IMR-90 (cell line): ENCODE measurements around the gene NOSTRIN. TPM values are rescaled to one million over a fixed set of nuclear protein-coding genes. Genes with fewer than 3 reads are reported as not detected.
A peak's percentile ranks its signal among the peaks of the same experiment; 100 is the strongest.

Source experiments
- ATAC-seq: fragments of 200-7000 bp; cut with Tn5 transposase; 2 replicates; pipeline ENCODE4 v1.9.1; 2020; ENCODE audit warnings: low read depth, mild to moderate bottlenecking, moderate library complexity
- BruUV-seq: library from RNA; stranded (reverse); fragments of 400-500 nt; replicated peaks from 2 replicates; lab custom pipeline; 2021; lab: Mats Ljungman, UMichigan
- CTCF ChIA-PET: fragments of 300-600 bp; formaldehyde crosslinking; extraction: SDS; loops from one replicate; lab custom pipeline; 2021; ENCODE audit warnings: antibody characterized with exemption; lab: Yijun Ruan, JAX
- POLR2A ChIA-PET: fragments of 300-600 bp; sonication (Branson Sonifier 250); formaldehyde crosslinking; loops from one replicate; lab custom pipeline; 2022; ENCODE audit warnings: antibody characterized with exemption; ENCODE audit not compliant: unreplicated experiment; lab: Charles Lee
- DNase-seq: peaks from one replicate; pipeline ENCODE4 v3.0.0; 2013
- H2AFZ ChIP-seq: replicated peaks from 2 replicates; pipeline ENCODE3; 2013; ENCODE audit warnings: low read length, mild to moderate bottlenecking; ENCODE audit not compliant: poor library complexity
- H2AK5ac ChIP-seq: 2 replicates; pipeline ENCODE4 v1.6.1; 2013; ENCODE audit warnings: low read depth, low read length, inconsistent platforms
- H2AK9ac ChIP-seq: replicated peaks from 2 replicates; pipeline ENCODE3; 2013; ENCODE audit warnings: mild to moderate bottlenecking, low read depth, low read length, moderate library complexity; ENCODE audit not compliant: poor library complexity
- H2BK120ac ChIP-seq: 2 replicates; pipeline ENCODE4 v1.6.1; 2013; ENCODE audit warnings: low read depth, low read length, inconsistent platforms
- H2BK15ac ChIP-seq: 3 replicates; pipeline ENCODE4 v1.6.1; 2013; ENCODE audit warnings: low read depth, low read length, inconsistent platforms
- H2BK20ac ChIP-seq: 2 replicates; pipeline ENCODE4 v1.6.1; 2013; ENCODE audit warnings: low read depth, mild to moderate bottlenecking, inconsistent platforms, low read length, moderate library complexity
- H2BK5ac ChIP-seq: 2 replicates; pipeline ENCODE4 v1.6.1; 2013; ENCODE audit warnings: mild to moderate bottlenecking, low read depth, low read length, inconsistent platforms; ENCODE audit not compliant: poor library complexity, severe bottlenecking
- H3K14ac ChIP-seq: replicated peaks from 2 replicates; pipeline ENCODE4 v1.6.1; 2013; ENCODE audit warnings: low read depth, low read length, inconsistent platforms
- H3K18ac ChIP-seq: 2 replicates; pipeline ENCODE4 v1.6.1; 2013; ENCODE audit warnings: low read depth, low read length, control low read depth
- H3K23ac ChIP-seq: 2 replicates; pipeline ENCODE4 v1.6.1; 2013; ENCODE audit warnings: low read depth, low read length, inconsistent platforms
- H3K27ac ChIP-seq: 2 replicates; pipeline ENCODE4 v1.5.1; 2013; ENCODE audit warnings: mild to moderate bottlenecking, control low read depth, low read length; ENCODE audit not compliant: insufficient read depth
- H3K27me3 ChIP-seq: 2 replicates; pipeline ENCODE4 v1.6.1; 2013; ENCODE audit warnings: low read length; ENCODE audit not compliant: control insufficient read depth, insufficient read depth
- H3K36me3 ChIP-seq: 2 replicates; pipeline ENCODE4 v1.6.1; 2013; ENCODE audit warnings: low read length, mixed read lengths; ENCODE audit not compliant: control insufficient read depth, insufficient read depth
- H3K4ac ChIP-seq: 2 replicates; pipeline ENCODE4 v1.6.1; 2013; ENCODE audit warnings: low read depth, low read length, inconsistent platforms
- H3K4me1 ChIP-seq: 2 replicates; pipeline ENCODE4 v1.6.1; 2013; ENCODE audit warnings: low read length, mixed read lengths; ENCODE audit not compliant: control insufficient read depth, insufficient read depth
- H3K4me2 ChIP-seq: 2 replicates; pipeline ENCODE4 v1.6.1; 2013; ENCODE audit warnings: low read depth, mild to moderate bottlenecking, control low read depth, low read length, moderate library complexity
- H3K4me3 ChIP-seq: 2 replicates; pipeline ENCODE4 v1.5.1; 2013; ENCODE audit warnings: low read depth, mild to moderate bottlenecking, control low read depth, low read length, moderate library complexity; ENCODE audit not compliant: insufficient read depth
- H3K56ac ChIP-seq: 2 replicates; pipeline ENCODE4 v1.6.1; 2013; ENCODE audit warnings: low read length, inconsistent platforms; ENCODE audit not compliant: insufficient read depth; ENCODE audit errors: extremely low read depth
- H3K79me1 ChIP-seq, 2 experiments: 2 replicates each; pipeline ENCODE4 v1.6.1; 2013; ENCODE audit warnings: low read length in 2 of 2, inconsistent platforms in 1 of 2, low read depth in 1 of 2
- H3K9ac ChIP-seq: 2 replicates; pipeline ENCODE4 v1.6.1; 2013; ENCODE audit warnings: low read depth, low read length, control low read depth
- H3K9me1 ChIP-seq: 2 replicates; pipeline ENCODE4 v1.6.1; 2013; ENCODE audit warnings: low read length, inconsistent platforms; ENCODE audit not compliant: insufficient read depth
- H3K9me3 ChIP-seq: 2 replicates; pipeline ENCODE4 v1.6.1; 2013; ENCODE audit warnings: low read length; ENCODE audit not compliant: control insufficient read depth, insufficient read depth
- H4K20me1 ChIP-seq: 2 replicates; pipeline ENCODE4 v1.6.1; 2013; ENCODE audit warnings: low read length, inconsistent platforms; ENCODE audit not compliant: insufficient read depth
- H4K5ac ChIP-seq: 2 replicates; pipeline ENCODE4 v1.6.1; 2013; ENCODE audit warnings: mild to moderate bottlenecking, low read depth, low read length, control low read depth
- H4K8ac ChIP-seq, 2 experiments: 2 replicates each; pipeline ENCODE4 v1.6.1; 2013; ENCODE audit warnings: low read depth in 2 of 2, low read length in 2 of 2, control low read depth in 1 of 2, inconsistent platforms in 1 of 2
- H4K91ac ChIP-seq: 2 replicates; pipeline ENCODE4 v1.6.1; 2013; ENCODE audit warnings: low read depth, low read length, inconsistent platforms; ENCODE audit not compliant: insufficient read depth
- RAD21 ChIP-seq: IDR thresholded peaks from 2 replicates; pipeline ENCODE4 v1.6.1; 2012; ENCODE audit warnings: low read length, improper control_type of control experiment
- SMC3 ChIP-seq: fragments of 150-350 bp; IDR thresholded peaks from 2 replicates; pipeline ENCODE4 v1.6.1; 2016; ENCODE audit warnings: low read depth, mild to moderate bottlenecking, antibody characterized with exemption, low read length, moderate library complexity
- WGBS, 2 experiments: methylation state at CpG; one replicate each; pipeline versions ENCODE4 v1.1.5 to v1.1.7; 2013; ENCODE audit warnings: missing lambda C conversion rate in 2 of 2; ENCODE audit not compliant: insufficient read length in 1 of 2; ENCODE audit errors: extremely low coverage in 2 of 2; 5-methylcytosine and 5-hydroxymethylcytosine counted together
- dilution Hi-C: fragments of 300-500 bp; cut with HindIII; formaldehyde crosslinking; loops from one replicate; pipeline ENCODE4 v1.14.3; 2018; ENCODE audit warnings: low sequenced_read_pairs; ENCODE audit not compliant: unreplicated experiment
- in situ Hi-C: fragments of 300-500 bp; cut with MboI; formaldehyde crosslinking; loops from 3 replicates; pipeline ENCODE4 v1.14.3; 2019; ENCODE audit warnings: low sequenced_read_pairs, inconsistent platforms, mixed read lengths
- intact Hi-C: fragments of 100-400 bp; cut with micrococcal nuclease; formaldehyde crosslinking; loops from 2 replicates; pipeline ENCODE4 v1.10.0; 2022
- polyA plus RNA-seq, 3 experiments: library from polyadenylated mRNA; depleted of rRNA; stranded (reverse); fragments of >200 nt; gene quantifications; 2 replicates each; pipeline ENCODE4 v1.2.3, GENCODE V29; 2012; ENCODE audit warnings: low replicate concordance in 1 of 3
- total RNA-seq: library from RNA; depleted of rRNA; stranded (reverse); fragments of >200 nt; gene quantifications from 2 replicates; pipeline ENCODE4 v1.2.3, GENCODE V29; 2012
- TF ChIP-seq, protein P1 (sequence below): fragments of 150-350 bp; IDR thresholded peaks from 2 replicates; pipeline ENCODE4 v1.6.1; 2016; ENCODE audit warnings: low read depth, mild to moderate bottlenecking, low read length, moderate library complexity, borderline replicate concordance
- TF ChIP-seq, protein P2 (sequence below): conservative IDR thresholded peaks from 2 replicates; pipeline ENCODE4 v1.5.1; 2012; ENCODE audit warnings: mild to moderate bottlenecking, low read depth, low read length, improper control_type of control experiment

Gene NOSTRIN
- total and polyA plus RNA-seq, 2 of the 4 experiments (the other 2 are of a cell fraction), result 0.15 to 0.18 TPM

DNA sequence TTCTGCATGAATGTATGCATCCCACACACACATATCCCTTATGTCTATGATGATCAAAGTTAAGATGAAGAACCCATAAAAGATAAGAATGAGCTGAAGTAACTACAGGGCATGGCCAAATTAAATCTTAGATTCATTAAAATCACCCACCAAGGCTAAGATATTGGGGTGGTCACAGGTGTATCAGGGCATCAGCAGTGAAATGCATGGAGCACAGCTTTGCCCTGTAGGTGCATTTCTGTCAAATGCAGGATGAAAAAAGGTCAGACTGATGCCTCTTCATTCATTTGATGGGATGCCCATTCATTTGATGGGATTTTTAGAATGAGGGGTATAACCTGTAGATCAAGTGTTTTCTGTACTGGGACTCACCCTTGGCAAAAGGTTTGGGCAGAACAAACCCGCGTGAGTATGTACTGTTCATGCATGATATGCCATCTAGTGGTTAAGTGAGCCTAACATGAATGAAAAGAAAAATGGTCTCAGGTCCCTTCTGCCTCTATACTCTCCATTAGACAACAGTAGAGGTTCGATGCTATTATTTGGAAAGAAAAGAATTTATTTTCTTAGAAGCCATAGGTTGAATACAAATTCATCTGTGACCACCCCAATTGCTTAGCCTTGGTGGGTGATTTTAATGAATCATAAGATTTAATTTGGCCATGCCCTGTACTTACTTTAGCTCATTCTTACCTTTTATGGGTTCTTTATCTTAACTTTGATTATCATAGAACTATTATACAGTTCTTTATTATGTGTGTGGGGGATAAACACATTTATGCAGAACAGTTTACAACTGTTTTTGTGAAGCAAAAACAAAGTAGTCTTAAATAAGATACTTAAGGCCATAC, 43.2 kb upstream of the NOSTRIN start:
- no peak overlapping the region for H4K8ac ChIP-seq
- in situ Hi-C loops, result loop anchor here (5.0 kb wide), 1 partner anchor 412 kb away; no protein-coding TSS in a partner anchor
- no peak overlapping the region for H4K91ac ChIP-seq

More for the DNA sequence above, 43.2 kb upstream of the NOSTRIN start:
- Histone ChIP-seq H2BK15ac (no peak overlapping the region), H3K9me1 (no peaks in the 10 kb centered on the region), H2AK5ac (no peak overlapping the region), H2BK120ac (no peak overlapping the region), H3K79me1 (no peaks in the 10 kb centered on the region), H3K14ac (no peak overlapping the region), H3K18ac (no peak overlapping the region), H3K4ac (no peak overlapping the region), H3K4me2 (no peak overlapping the region), H2BK5ac (no peak overlapping the region), H2BK20ac (no peak overlapping the region), H3K36me3 (no peaks in the 10 kb centered on the region), H3K23ac (no peak overlapping the region), H3K4me1 (no peaks in the 10 kb centered on the region), H3K56ac (no peak overlapping the region), H2AFZ (no peak overlapping the region), H3K27ac (no peak overlapping the region), H3K4me3 (no peak overlapping the region), H3K9ac (no peak overlapping the region), H3K27me3 (no peaks in the 10 kb centered on the region), H4K20me1 (no peaks in the 10 kb centered on the region), H3K9me3 (no peaks in the 10 kb centered on the region), H2AK9ac (no peak overlapping the region), H4K5ac (no peak overlapping the region)
- TF ChIP-seq, protein P1, sequence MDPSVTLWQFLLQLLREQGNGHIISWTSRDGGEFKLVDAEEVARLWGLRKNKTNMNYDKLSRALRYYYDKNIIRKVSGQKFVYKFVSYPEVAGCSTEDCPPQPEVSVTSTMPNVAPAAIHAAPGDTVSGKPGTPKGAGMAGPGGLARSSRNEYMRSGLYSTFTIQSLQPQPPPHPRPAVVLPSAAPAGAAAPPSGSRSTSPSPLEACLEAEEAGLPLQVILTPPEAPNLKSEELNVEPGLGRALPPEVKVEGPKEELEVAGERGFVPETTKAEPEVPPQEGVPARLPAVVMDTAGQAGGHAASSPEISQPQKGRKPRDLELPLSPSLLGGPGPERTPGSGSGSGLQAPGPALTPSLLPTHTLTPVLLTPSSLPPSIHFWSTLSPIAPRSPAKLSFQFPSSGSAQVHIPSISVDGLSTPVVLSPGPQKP, result no peak
- TF ChIP-seq SMC3, result peak; percentile 75
- TF ChIP-seq, protein P2, sequence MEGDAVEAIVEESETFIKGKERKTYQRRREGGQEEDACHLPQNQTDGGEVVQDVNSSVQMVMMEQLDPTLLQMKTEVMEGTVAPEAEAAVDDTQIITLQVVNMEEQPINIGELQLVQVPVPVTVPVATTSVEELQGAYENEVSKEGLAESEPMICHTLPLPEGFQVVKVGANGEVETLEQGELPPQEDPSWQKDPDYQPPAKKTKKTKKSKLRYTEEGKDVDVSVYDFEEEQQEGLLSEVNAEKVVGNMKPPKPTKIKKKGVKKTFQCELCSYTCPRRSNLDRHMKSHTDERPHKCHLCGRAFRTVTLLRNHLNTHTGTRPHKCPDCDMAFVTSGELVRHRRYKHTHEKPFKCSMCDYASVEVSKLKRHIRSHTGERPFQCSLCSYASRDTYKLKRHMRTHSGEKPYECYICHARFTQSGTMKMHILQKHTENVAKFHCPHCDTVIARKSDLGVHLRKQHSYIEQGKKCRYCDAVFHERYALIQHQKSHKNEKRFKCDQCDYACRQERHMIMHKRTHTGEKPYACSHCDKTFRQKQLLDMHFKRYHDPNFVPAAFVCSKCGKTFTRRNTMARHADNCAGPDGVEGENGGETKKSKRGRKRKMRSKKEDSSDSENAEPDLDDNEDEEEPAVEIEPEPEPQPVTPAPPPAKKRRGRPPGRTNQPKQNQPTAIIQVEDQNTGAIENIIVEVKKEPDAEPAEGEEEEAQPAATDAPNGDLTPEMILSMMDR, result peak; percentile 62
- peak; percentile 66 for TF ChIP-seq RAD21
- dilution Hi-C loops, result no loop called here
- intact Hi-C loops, result loop anchor here (1.0 to 10.0 kb wide), 4 partner anchors 304 to 622 kb away; partner anchors contain the start of genes CERS6 and STK39
- no TSS peak for BruUV-seq
- peak; percentile 59 for DNase-seq
- WGBS, 2 experiments, result no CpG with 5 or more reads among the region's 3 CpGs
- CTCF ChIA-PET, result interaction anchor here (0.6 to 1.5 kb wide), 5 partner anchors 14 to 1403 kb away, joined by 3 read pairs; no protein-coding TSS in a partner anchor
- POLR2A ChIA-PET, result no interaction called here
- ATAC-seq, result peak; percentile 95
